NCI-H2107 (cell line): ENCODE measurements around the gene M1AP.

Source experiments
- DNase-seq: peaks from one replicate; lab custom pipeline; 2025; lab: John Stamatoyannopoulos, UW

The M1AP gene

GRCh38 chr2:74546004-74546403 is 102.1 kb downstream of the M1AP start:
- no peak for DNase-seq

- DNase-seq, result no peak
Observed at GRCh38 chr2:74544634-74545033, 103.5 kb downstream of the M1AP start.

GRCh38 chr2:74542978-74543377 is 105.2 kb downstream of the M1AP start:
- no peak for DNase-seq

GRCh38 chr2:74540291-74540690 is 107.8 kb downstream of the M1AP start:
- DNase-seq, result no peak

- no peak for DNase-seq
Observed at GRCh38 chr2:74538881-74539339, 109.2 kb downstream of the M1AP start.

- DNase-seq, result no peak
Observed at GRCh38 chr2:74537140-74537539, 111.0 kb downstream of the M1AP start.

GRCh38 chr2:74536166-74536950 is 111.8 kb downstream of the M1AP start:
- no peak for DNase-seq

GRCh38 chr2:74535440-74535965 is 112.6 kb downstream of the M1AP start:
- DNase-seq, result no peak

GRCh38 chr2:74534411-74534810 is 113.7 kb downstream of the M1AP start:
- no peak for DNase-seq

- DNase-seq, result no peak
Observed at GRCh38 chr2:74533464-74533863, 114.7 kb downstream of the M1AP start.

- no peak for DNase-seq
Observed at GRCh38 chr2:74532222-74532621, 115.9 kb downstream of the M1AP start.

- no peak for DNase-seq
Observed at GRCh38 chr2:74531666-74532065, 116.5 kb downstream of the M1AP start.

GRCh38 chr2:74530239-74531187 is 117.6 kb downstream of the M1AP start:
- no peak for DNase-seq

GRCh38 chr2:74529357-74530238 is 118.5 kb downstream of the M1AP start, which contains the start of the genes AUP1 and HTRA2:
TSS of gene AUP1 (minus strand) at chr2:74529706. CDS start at chr2:74529629, 77 bp downstream.
TSS of gene HTRA2 (plus strand) at chr2:74529933. CDS start at chr2:74530007, 74 bp downstream.
- peak; percentile 97 for DNase-seq

GRCh38 chr2:74528600-74529356 is 119.4 kb downstream of the M1AP start:
- no peak for DNase-seq

GRCh38 chr2:74527741-74528140 is 120.4 kb downstream of the M1AP start:
- no peak for DNase-seq

- DNase-seq, result no peak
Observed at GRCh38 chr2:74526649-74527230, 121.4 kb downstream of the M1AP start.

GRCh38 chr2:74525717-74526648 is 122.1 kb downstream of the M1AP start, which contains the start of gene DQX1:
TSS of gene DQX1 (minus strand) at chr2:74526231. CDS start at chr2:74525729, 502 bp downstream.
- no peak for DNase-seq
